Measurements from ENCODE around the gene NPHP4.

DNA sequence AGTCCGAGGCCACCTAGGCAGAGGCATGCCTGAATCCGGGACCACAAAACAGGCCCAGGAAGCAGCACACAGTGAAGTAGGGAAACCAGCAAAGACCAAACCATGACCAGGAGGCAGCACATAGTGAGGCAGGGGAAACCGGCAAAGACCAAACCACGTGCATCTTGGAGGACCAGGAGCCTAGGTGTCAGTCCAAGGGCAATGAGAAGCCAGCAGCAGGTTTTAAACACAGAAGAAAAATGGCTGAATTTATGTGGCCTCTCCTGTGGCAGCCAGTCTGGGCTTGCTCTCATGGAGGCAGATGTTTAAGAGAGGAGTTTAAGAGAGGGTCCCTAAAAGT lies 42.5 kb downstream of the NPHP4 start:
- TF ChIP-seq, protein P1, sequence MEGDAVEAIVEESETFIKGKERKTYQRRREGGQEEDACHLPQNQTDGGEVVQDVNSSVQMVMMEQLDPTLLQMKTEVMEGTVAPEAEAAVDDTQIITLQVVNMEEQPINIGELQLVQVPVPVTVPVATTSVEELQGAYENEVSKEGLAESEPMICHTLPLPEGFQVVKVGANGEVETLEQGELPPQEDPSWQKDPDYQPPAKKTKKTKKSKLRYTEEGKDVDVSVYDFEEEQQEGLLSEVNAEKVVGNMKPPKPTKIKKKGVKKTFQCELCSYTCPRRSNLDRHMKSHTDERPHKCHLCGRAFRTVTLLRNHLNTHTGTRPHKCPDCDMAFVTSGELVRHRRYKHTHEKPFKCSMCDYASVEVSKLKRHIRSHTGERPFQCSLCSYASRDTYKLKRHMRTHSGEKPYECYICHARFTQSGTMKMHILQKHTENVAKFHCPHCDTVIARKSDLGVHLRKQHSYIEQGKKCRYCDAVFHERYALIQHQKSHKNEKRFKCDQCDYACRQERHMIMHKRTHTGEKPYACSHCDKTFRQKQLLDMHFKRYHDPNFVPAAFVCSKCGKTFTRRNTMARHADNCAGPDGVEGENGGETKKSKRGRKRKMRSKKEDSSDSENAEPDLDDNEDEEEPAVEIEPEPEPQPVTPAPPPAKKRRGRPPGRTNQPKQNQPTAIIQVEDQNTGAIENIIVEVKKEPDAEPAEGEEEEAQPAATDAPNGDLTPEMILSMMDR (IDR thresholded peaks at IDR 0.05) = no peak
- no peak for TF ChIP-seq POLR2AphosphoS5 (IDR thresholded peaks at IDR 0.05; ENCODE audit: insufficient read depth in 1 of 2, low read depth in 1 of 2)
